ENCODE results near the gene MED25. TPM values are rescaled to one million over a fixed set of nuclear protein-coding genes. Genes with fewer than 3 reads are reported as not detected.

The MED25 gene
- total and polyA plus RNA-seq, 9 of the 15 experiments (the other 6 are each of a cell fraction or from before 2014, with no cell fraction given), result 4.1 to 93.9 (median 19.3) TPM

GRCh38 chr19:49880162-49880869 is 62.2 kb downstream of the MED25 start (continued):
- peak; percentile 41; the same call in 1 of the 2 replicates for TF ChIP-seq MAX (CRISPR knock-in tag; IDR thresholded peaks at IDR 0.05)

- 94% methylated on average over 17 of the region's 17 CpGs for WGBS (ENCODE audit: insufficient coverage, low coverage, missing lambda C conversion rate)
- POLR2A ChIA-PET, result interaction anchor here (0.6 to 0.7 kb wide), 2 partner anchors 42 to 287 kb away, joined by 3 read pairs; no protein-coding TSS in a partner anchor
- peaks cover 55% of the 10 kb centered on the region for H3K36me3 ChIP-seq (ENCODE audit: control insufficient read depth, insufficient read depth, low read length)
- ATAC-seq (no peak), FAIRE-seq (no peak), DNase-seq (ENCODE audit: extremely low read depth in 1 of 4, low spot score in 3 of 4) (no peak)
- intact Hi-C loops (cut with micrococcal nuclease), result no loop called here
- no peaks in the 10 kb centered on the region for H4K20me1 ChIP-seq (replicated peaks; ENCODE audit: control insufficient read depth, insufficient read depth, low read length)
- H3K27me3 ChIP-seq (ENCODE audit: control insufficient read depth in 2 of 2, insufficient read depth in 2 of 2, low read length in 2 of 2), result no peaks in the 10 kb centered on the region
- H3K4me2 ChIP-seq (ENCODE audit: insufficient read depth, low read length), result no peak overlapping the region
- in situ Hi-C loops (cut with MboI), result no loop called here
- 0 out of 2 replicates have a peak, but pooled peaks have one; percentile 16 for TF ChIP-seq RBFOX2 (IDR thresholded peaks at IDR 0.05; ENCODE audit: low read depth, low read length)
- TF ChIP-seq HDAC2 (IDR thresholded peaks at IDR 0.05), result no peak
- TF ChIP-seq ZNF354B (CRISPR knock-in tag; IDR thresholded peaks at IDR 0.05), result no peak
- TF ChIP-seq EGR1 (conservative IDR thresholded peaks at IDR 0.05), result no peak
- TF ChIP-seq NFRKB (IDR thresholded peaks at IDR 0.05; ENCODE audit: low read depth), result no peak
- TF ChIP-seq CBFA2T3 (IDR thresholded peaks at IDR 0.05), result 0 out of 2 replicates have a peak, but pooled peaks have one; percentile 4
- no peak for TF ChIP-seq SMARCA5 (IDR thresholded peaks at IDR 0.05)
- TF ChIP-seq MTA2 (IDR thresholded peaks at IDR 0.05; ENCODE audit: low read depth), result no peak
- TF ChIP-seq TCFL5 (CRISPR knock-in tag; conservative IDR thresholded peaks at IDR 0.05), result no peak
- TF ChIP-seq CREB5 (CRISPR knock-in tag; IDR thresholded peaks at IDR 0.05), result no peak
- no peaks in the 10 kb centered on the region for H3K9me3 ChIP-seq (replicated peaks; ENCODE audit: control insufficient read depth, insufficient read depth, low read depth, low read length)
- H2AFZ ChIP-seq (ENCODE audit: low read depth, low read length), result no peak overlapping the region
- H3K4me3 ChIP-seq, result no peak overlapping the region
- peaks cover 6% of the 10 kb centered on the region for H3K79me2 ChIP-seq (ENCODE audit: control insufficient read depth, insufficient read depth, low read length)
- H3K4me1 ChIP-seq (replicated peaks in 1 of 2; ENCODE audit: control insufficient read depth in 2 of 2, insufficient read depth in 2 of 2, low read length in 2 of 2), result peaks cover 6 to 57% of the 10 kb centered on the region in 2 experiments; a peak in 3 of 5 replicates
- peak overlapping the region in 1 of 2 experiments; percentile 52; a peak in 2 of 4 replicates for H3K9ac ChIP-seq (ENCODE audit: insufficient read depth in 1 of 2, low read depth in 2 of 2, low read length in 2 of 2)
- BruUV-seq (replicated peaks), result no TSS peak
- no peaks in the 10 kb centered on the region for H3K9me1 ChIP-seq (ENCODE audit: control insufficient read depth, insufficient read depth, low read length)
- CTCF ChIA-PET (ENCODE audit: low intra/inter-chr PET ratio), result no interaction called here
- no peak overlapping the region for H3K27ac ChIP-seq (ENCODE audit: extremely low read depth, low read depth, low read length)
Observed at GRCh38 chr19:49881186-49881585, 63.1 kb downstream of the MED25 start.

All from K562 (cell line).